Stomach (tissue), 9 donors: Measurements from ENCODE around the gene ITPA. TPM values are rescaled to one million over a fixed set of nuclear protein-coding genes. Genes with fewer than 3 reads are reported as not detected.

ENCODE experiments used
- DNase-seq, 2 donors: peaks; one replicate each; pipeline versions ENCODE4 v3.0.0 to v3.0.0-alpha.2; 2013 to 2019
- H3K27ac ChIP-seq, 5 donors: fragments of 200-600 bp in 4 of 5; sonication (generic) in 4 of 5; one replicate each; pipeline ENCODE4 v1.5.1; 2013 to 2019; ENCODE audit warnings: mild to moderate bottlenecking in 1 of 5, moderate library complexity in 1 of 5
- H3K27me3 ChIP-seq, 3 donors: fragments of 200-600 bp; sonication (generic); one replicate each; pipeline ENCODE4 v1.5.1; 2017 to 2019; ENCODE audit warnings: mixed run types in 1 of 3
- H3K36me3 ChIP-seq, 4 donors: fragments of 200-600 bp; sonication (generic); 1 replicate in 3 of 4; 2 replicates in 1 of 4; pipeline ENCODE4 v1.5.1; 2016 to 2019
- H3K4me1 ChIP-seq, 4 donors: fragments of 200-600 bp; sonication (generic); one replicate each; pipeline ENCODE4 v1.5.1; 2016 to 2019
- H3K4me3 ChIP-seq, 4 donors: fragments of 200-600 bp; sonication (generic) in 3 of 4; one replicate each; pipeline ENCODE4 v1.5.1; 2016 to 2019; ENCODE audit warnings: mild to moderate bottlenecking in 1 of 4
- H3K9me3 ChIP-seq, 4 donors: fragments of 200-600 bp; sonication (generic); one replicate each; pipeline ENCODE4 v1.5.1; 2016 to 2019
- CTCF ChIP-seq, 7 experiments: fragments of 450-650 bp in 4 of 7; fragments of 200-600 bp in 3 of 7; sonication (generic) in 3 of 7; IDR thresholded peaks; one replicate each; pipeline ENCODE4 v1.5.1; 2016 to 2019; ENCODE audit warnings: antibody characterized with exemption in 7 of 7, control low read depth in 2 of 7, mild to moderate bottlenecking in 1 of 7
- EP300 ChIP-seq: sonication (generic); formaldehyde crosslinking; IDR thresholded peaks from one replicate; pipeline ENCODE4 v1.6.1; 2017; ENCODE audit warnings: antibody characterized with exemption
- POLR2A ChIP-seq, 4 donors: fragments of 450-650 bp; IDR thresholded peaks; one replicate each; pipeline ENCODE4 v1.6.1; 2016; ENCODE audit warnings: antibody characterized with exemption in 4 of 4, control low read depth in 2 of 4, mild to moderate bottlenecking in 1 of 4, moderate library complexity in 1 of 4
- POLR2AphosphoS5 ChIP-seq, 3 donors: sonication (generic); formaldehyde crosslinking; IDR thresholded peaks; one replicate each; pipeline ENCODE4 v1.6.1; 2016; ENCODE audit warnings: antibody characterized with exemption in 3 of 3
- WGBS, 5 donors: extraction: QIAGEN DNeasy Blood & Tissue Kit in 3 of 5; methylation state at CpG; one replicate each; pipeline versions ENCODE4 v1.1.5 to v1.1.7; 2013 to 2018; 5-methylcytosine and 5-hydroxymethylcytosine counted together
- intact Hi-C: fragments of 100-400 bp; cut with DNase I; formaldehyde crosslinking; loops from one replicate; pipeline ENCODE4 v1.15.1; 2023; ENCODE audit warnings: low total_unique reads
- polyA plus RNA-seq, 3 donors: library from polyadenylated mRNA; stranded (reverse); fragments of 200-250 nt; gene quantifications; one replicate each; pipeline ENCODE4 v1.2.3, GENCODE V29; 2013
- total RNA-seq, 5 donors: library from RNA; depleted of rRNA; stranded (reverse); fragments of >200 nt; gene quantifications; one replicate each; pipeline versions ENCODE4 v1.1.0 to v1.2.3, GENCODE V29; 2014 to 2016
- donor health status: healthy with polysubstance abuse.
- donor health status: Bipolar disorder and iron deficiency.
- donor health status: healthy.

ITPA gene
- total and polyA plus RNA-seq, 8 donors: 11.1 to 105 (median 48.7) TPM

GRCh38 chr20:3227506-3227905 lies 18.2 kb downstream of the ITPA start:
- intact Hi-C loops: no loop called here
- DNase-seq: no peak
- TF ChIP-seq POLR2A (IDR thresholded peaks at IDR 0.05): no peak
- no peak for TF ChIP-seq CTCF (IDR thresholded peaks at IDR 0.05)
- no peak for TF ChIP-seq EP300
- TF ChIP-seq POLR2AphosphoS5 (IDR thresholded peaks at IDR 0.05): no peak
- 63 to 84% (median 69%) methylated on average over 6 to 7 of the region's 7 CpGs for WGBS, 5 donors
- Histone ChIP-seq H3K4me3 (no peak overlapping the region), H3K27me3 (no peaks in the 10 kb centered on the region), H3K9me3 (no peaks in the 10 kb centered on the region), H3K36me3 (peaks cover 8 to 33% (median 24%) of the 10 kb centered on the region in 4 donors), H3K27ac (no peak overlapping the region), H3K4me1 (peaks cover 0 to 10% (median 2%) of the 10 kb centered on the region in 4 donors)

- 77 to 92% (median 88%) methylated on average over 32 to 42 of the region's 42 CpGs for WGBS, 5 donors
- H3K4me3 ChIP-seq: no peak overlapping the region
- H3K36me3 ChIP-seq: peaks cover 5 to 26% (median 18%) of the 10 kb centered on the region in 4 donors
- DNase-seq: no peak
- H3K9me3 ChIP-seq: no peaks in the 10 kb centered on the region
- no peak for TF ChIP-seq CTCF (IDR thresholded peaks at IDR 0.05)
- H3K27me3 ChIP-seq: no peaks in the 10 kb centered on the region
- intact Hi-C loops: no loop called here
- H3K27ac ChIP-seq: no peak overlapping the region
- H3K4me1 ChIP-seq: peaks cover 0 to 7% (median 2%) of the 10 kb centered on the region in 4 donors
Measured at GRCh38 chr20:3227936-3228749, 18.8 kb downstream of the ITPA start.

DNA sequence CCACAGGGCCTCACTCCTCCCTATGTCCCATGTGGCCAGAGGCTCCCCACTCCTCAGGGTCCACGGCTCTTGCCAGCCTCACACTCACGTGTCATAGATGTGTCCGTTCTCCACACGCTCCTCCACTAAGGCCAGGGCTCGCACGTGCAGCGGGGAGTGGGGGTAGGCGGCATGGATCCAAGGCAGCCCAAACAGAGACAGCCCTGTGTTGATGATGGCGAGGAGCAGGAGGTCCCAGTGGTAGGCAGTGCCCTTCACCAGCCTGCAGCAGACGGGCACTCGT lies 19.4 kb downstream of the ITPA start:
- Histone ChIP-seq H3K9me3 (no peaks in the 10 kb centered on the region), H3K36me3 (peaks cover 5 to 21% (median 12%) of the 10 kb centered on the region in 4 donors), H3K4me3 (no peak overlapping the region), H3K4me1 (peaks cover 0 to 7% (median 2%) of the 10 kb centered on the region in 4 donors), H3K27me3 (no peaks in the 10 kb centered on the region), H3K27ac (no peak overlapping the region)
- intact Hi-C loops: no loop called here
- TF ChIP-seq POLR2AphosphoS5 (IDR thresholded peaks at IDR 0.05) (no peak), EP300 (no peak), POLR2A (IDR thresholded peaks at IDR 0.05) (no peak), CTCF (IDR thresholded peaks at IDR 0.05) (no peak)
- whole genome bisulfite sequencing, 5 donors: 87 to 94% (median 92%) methylated on average over 9 to 11 of the region's 11 CpGs
- DNase-seq: no peak

DNA sequence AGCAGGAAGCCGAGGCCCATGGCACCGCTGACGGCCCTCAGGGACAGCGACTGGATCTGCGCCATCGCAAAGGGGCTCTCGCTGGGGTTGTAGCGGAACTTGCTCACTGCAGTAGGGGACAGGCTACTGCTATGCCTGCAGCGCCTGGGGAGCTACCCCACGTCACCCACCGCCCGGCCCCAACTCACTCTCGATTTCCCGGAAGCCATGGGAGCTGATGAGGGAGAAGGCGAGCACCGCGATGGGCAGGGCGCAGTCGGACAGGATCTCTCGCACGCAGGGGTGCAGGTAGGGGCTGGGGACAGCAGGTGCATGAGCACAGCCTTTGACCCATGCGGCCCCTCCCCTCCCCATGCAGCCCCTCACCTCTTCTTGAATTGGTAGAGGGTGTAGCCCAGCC lies 19.9 kb downstream of the ITPA start:
- peaks cover 0 to 7% (median 2%) of the 10 kb centered on the region in 4 donors for H3K4me1 ChIP-seq
- DNase-seq: no peak
- H3K4me3 ChIP-seq: no peak overlapping the region
- TF ChIP-seq EP300 (no peak), CTCF (IDR thresholded peaks at IDR 0.05) (no peak), POLR2A (IDR thresholded peaks at IDR 0.05) (no peak)
- H3K27me3 ChIP-seq: no peaks in the 10 kb centered on the region
- H3K36me3 ChIP-seq: peaks cover 5 to 16% (median 8%) of the 10 kb centered on the region in 4 donors
- WGBS, 5 donors: 90 to 97% (median 93%) methylated on average over 4 to 22 of the region's 22 CpGs
- no peaks in the 10 kb centered on the region for H3K9me3 ChIP-seq
- intact Hi-C loops: no loop called here
- H3K27ac ChIP-seq: no peak overlapping the region
